DND-41 (cell line): Measurements from ENCODE around the gene CALML6.

Experiments
- CTCF ChIP-seq: IDR thresholded peaks from 2 replicates; pipeline ENCODE4 v1.5.1; 2012; ENCODE audit warnings: borderline replicate concordance, low read length, moderate library complexity, mild to moderate bottlenecking; ENCODE audit not compliant: poor library complexity, severe bottlenecking; ENCODE audit errors: extremely low read depth
- EZH2 ChIP-seq: IDR thresholded peaks from 3 replicates; pipeline ENCODE4 v1.6.1; 2012; ENCODE audit warnings: borderline replicate concordance, low read depth, mild to moderate bottlenecking, moderate library complexity, low read length, inconsistent platforms; ENCODE audit not compliant: severe bottlenecking

GRCh38 chr1:1947493-1947892 lies 32.4 kb downstream of the CALML6 start:
- TF ChIP-seq CTCF (no peak), EZH2 (no peak)
